Neural cell (in vitro differentiated cells): ENCODE measurements around the gene SCAF4.

ENCODE experiments used
- POLR2AphosphoS5 ChIP-seq: IDR thresholded peaks from 2 replicates; pipeline ENCODE4 v1.6.1; 2012
- TF ChIP-seq, protein P1 (sequence below): fragments of 450-650 bp; IDR thresholded peaks from 2 replicates; pipeline ENCODE4 v1.5.1; 2014; ENCODE audit warnings: antibody characterized with exemption, mild to moderate bottlenecking, moderate library complexity; ENCODE audit not compliant: poor library complexity, severe bottlenecking

- no peak for TF ChIP-seq POLR2AphosphoS5
- TF ChIP-seq, protein P1, sequence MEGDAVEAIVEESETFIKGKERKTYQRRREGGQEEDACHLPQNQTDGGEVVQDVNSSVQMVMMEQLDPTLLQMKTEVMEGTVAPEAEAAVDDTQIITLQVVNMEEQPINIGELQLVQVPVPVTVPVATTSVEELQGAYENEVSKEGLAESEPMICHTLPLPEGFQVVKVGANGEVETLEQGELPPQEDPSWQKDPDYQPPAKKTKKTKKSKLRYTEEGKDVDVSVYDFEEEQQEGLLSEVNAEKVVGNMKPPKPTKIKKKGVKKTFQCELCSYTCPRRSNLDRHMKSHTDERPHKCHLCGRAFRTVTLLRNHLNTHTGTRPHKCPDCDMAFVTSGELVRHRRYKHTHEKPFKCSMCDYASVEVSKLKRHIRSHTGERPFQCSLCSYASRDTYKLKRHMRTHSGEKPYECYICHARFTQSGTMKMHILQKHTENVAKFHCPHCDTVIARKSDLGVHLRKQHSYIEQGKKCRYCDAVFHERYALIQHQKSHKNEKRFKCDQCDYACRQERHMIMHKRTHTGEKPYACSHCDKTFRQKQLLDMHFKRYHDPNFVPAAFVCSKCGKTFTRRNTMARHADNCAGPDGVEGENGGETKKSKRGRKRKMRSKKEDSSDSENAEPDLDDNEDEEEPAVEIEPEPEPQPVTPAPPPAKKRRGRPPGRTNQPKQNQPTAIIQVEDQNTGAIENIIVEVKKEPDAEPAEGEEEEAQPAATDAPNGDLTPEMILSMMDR = no peak
Observed at GRCh38 chr21:31733551-31734149, 1.7 kb upstream of the SCAF4 start.
